GM19397 (cell line): ENCODE data around the gene AANAT.

Source experiments
- ATAC-seq: cut with Tn5 transposase; IDR thresholded peaks from one replicate; pipeline ENCODE4 v1.9.1; 2021; ENCODE audit warnings: mild to moderate bottlenecking, moderate library complexity; ENCODE audit not compliant: unreplicated experiment

The AANAT gene

GRCh38 chr17:76441686-76442340 lies 25.6 kb upstream of the AANAT start:
- ATAC-seq: no peak

- no peak for ATAC-seq
Observed at GRCh38 chr17:76442341-76443338, 24.8 kb upstream of the AANAT start.

DNA sequence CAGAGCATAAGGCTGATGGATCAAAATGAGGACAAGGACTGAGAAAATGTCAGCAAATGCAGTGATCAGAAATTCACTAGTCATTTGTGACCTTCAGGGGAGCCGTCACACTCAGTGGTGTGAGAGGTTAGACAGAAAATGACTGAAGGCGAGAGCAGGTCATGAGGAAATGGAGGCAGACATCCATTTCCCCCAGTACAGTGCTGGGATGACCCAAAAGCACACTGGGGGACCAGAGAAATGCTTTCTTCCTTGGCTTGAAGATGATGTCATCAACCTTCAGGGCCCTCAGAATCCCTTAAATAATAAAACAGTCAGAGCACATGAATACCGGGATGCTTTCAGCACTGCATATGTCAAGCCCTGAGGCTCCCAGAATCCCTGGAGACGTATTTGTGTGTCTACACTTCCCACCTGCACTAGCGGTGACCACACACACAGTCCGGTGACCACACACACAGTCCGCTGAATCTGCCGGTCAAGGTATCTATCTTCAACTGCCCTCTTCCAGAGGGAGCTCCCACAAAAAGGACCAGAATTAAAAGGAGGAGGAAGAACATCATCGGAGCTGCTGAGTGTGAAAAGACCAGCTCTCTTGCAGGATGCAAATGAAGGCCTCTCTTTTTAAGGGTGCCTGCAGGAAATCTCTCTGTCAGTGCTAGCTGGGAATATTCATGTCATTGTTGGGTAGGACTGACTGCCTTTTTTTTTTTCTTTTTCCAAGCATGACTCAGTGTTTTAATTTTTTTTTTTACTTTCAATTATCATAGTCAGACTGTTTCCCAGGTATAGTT lies 22.7 kb upstream of the AANAT start:
- ATAC-seq: no peak

GRCh38 chr17:76445697-76446448 lies 21.5 kb upstream of the AANAT start:
- ATAC-seq: no peak

DNA sequence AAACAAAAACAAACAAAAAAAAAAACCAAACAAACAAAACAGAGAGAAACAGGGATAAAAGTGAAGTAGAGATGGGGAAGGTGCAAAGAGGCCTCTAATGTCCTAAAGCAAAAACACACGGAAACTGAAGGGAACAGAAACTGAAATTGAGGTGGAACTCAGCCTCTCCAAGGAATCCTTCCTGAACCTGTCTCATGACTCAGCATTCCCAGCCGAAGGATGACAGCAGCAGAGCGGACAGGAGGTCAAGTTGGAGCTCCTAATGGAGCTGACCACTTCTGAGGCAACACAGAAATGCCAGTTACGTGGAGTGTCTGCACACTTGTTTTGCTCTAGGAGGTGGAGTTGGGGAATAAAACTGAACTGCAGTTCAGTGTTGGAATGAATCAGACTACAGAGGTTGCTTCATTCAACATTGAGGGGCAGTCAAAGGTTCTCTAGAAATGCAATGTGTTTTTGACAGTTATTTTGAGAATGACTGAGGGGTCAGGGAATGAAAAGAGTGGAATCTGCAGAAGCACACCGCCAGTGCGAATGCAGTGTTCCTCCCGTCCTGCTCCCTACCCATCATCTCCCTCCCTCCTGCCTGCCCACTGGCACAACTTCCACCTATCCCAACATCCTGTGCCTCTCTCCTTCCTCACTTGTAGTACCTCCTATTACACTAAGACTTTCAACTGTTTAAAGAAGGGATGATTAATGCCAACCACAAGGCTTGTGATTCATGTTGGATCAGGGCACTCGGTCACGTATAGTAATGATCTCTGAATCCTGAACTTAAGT lies 20.8 kb upstream of the AANAT start:
- no peak for ATAC-seq

DNA sequence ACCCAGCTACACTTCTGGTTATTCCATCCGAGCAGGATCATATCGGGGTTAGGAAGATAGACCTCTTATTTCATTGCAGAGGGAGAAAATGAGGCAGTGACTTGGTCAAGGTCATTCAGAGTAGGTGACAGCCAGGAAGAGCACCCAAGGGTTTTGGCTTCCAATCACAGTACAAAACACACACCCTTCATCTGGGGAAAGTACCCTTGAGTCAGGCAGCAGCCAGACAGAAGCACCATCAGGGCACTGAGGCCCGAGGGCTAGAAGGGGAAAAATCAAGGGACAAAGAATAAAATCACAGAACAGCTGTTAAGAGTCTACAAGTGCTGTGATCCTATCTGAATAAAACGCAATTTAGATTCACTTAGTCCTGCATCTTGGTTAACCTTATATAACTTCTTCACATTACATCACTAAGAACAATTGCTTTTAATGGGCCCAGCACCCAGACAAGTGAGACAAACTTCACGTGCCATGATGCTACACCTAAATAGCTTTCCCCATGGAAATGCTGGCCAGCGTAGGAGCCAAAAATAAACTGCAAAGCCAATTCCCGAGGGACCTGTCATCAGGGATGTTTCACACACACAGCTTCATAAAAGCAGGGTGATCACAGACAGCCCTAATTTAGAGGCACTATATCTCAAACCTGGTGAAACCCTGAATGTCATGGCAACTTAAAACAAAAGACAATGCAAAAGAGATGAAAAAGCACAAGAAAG lies 19.3 kb upstream of the AANAT start:
- ATAC-seq: no peak

- no peak for ATAC-seq
Observed at GRCh38 chr17:76449126-76449525, 18.3 kb upstream of the AANAT start.

GRCh38 chr17:76451506-76451905 lies 15.9 kb upstream of the AANAT start:
- ATAC-seq: no peak

GRCh38 chr17:76452127-76452659 lies 15.2 kb upstream of the AANAT start:
- ATAC-seq: peak; percentile 27

GRCh38 chr17:76452660-76453430 lies 14.6 kb upstream of the AANAT start, which contains the start of gene UBE2O:
TSS of gene UBE2O (minus strand) at chr17:76453152. CDS start at chr17:76453141, 11 bp downstream.
- ATAC-seq: peak; percentile 87

DNA sequence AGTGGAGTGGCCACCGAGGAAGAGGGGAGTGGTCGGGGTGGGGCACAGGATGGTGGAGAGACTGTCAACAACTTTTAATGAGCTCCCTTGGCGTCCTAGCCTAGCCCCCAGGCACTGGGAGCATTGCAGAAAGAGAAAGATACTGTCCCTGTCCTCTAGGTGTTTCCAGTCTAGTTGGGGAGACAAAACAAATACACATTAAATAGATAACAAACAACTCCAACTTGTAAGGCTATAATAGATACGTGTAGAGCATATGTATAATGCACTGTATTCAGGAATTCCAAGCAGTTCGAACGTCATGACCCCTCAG lies 14.0 kb upstream of the AANAT start:
- ATAC-seq: no peak

DNA sequence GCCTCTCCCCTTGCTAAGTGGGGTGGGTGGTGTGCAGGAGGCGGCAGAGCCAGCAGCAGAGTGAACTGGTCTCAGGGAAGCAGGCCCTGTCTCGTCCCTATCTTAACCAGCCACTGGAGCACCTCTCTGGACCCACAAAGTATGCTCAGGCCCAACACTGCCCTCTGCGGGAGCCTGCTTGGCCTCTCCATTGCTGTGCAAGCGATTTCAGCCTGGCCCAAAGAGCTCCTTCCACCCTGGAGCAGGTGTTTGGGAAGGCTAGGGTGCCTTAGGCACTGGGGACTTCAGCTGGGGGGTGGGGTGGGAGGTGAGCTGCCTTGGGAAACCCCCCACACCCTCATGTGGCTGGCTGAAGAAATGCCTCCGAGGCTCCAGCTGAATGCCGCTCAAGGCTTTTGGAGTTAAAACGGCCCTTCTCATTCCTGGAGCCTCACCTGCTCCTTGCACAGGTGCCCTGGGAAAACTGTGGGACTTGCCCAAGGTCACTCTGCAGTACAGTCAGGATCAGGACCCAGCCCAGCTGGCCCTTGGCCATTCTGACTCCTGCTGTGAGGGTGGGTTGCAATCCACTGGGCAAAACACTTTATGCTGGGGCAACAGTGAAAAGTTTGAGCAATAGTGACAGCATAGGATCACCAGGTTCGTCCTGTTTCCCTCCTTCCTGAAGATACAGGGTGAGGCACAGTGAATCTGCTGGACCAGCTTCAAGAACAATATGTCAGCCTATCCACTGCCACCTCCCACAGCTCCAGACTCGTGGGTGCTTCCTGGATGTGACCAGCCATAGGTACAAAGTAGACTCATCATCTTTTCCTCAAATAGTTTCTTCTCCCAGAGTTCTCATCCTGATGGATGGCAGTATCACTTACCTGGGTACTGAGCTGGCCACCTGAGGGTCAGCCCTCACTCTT lies 8.6 kb upstream of the AANAT start:
- no peak for ATAC-seq

DNA sequence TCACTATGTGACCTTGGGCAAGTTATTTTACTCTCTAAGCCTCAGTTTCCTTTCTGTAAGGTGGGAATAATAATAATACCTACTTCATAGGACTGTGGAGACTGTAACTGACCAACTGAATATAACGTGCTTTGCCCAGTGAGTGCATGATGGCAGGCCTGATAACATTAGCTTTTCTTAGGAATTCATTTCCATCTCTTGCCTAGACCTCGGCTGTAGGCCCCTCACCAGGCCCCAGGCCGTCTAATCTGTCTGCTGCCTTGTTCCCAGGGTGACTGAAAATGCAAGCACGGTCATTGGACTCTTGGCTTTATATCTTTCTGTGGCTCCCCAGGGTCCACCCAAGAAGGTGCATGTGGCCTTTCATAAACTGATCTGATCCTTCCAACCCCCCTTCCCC lies 7.7 kb upstream of the AANAT start:
- ATAC-seq: no peak

DNA sequence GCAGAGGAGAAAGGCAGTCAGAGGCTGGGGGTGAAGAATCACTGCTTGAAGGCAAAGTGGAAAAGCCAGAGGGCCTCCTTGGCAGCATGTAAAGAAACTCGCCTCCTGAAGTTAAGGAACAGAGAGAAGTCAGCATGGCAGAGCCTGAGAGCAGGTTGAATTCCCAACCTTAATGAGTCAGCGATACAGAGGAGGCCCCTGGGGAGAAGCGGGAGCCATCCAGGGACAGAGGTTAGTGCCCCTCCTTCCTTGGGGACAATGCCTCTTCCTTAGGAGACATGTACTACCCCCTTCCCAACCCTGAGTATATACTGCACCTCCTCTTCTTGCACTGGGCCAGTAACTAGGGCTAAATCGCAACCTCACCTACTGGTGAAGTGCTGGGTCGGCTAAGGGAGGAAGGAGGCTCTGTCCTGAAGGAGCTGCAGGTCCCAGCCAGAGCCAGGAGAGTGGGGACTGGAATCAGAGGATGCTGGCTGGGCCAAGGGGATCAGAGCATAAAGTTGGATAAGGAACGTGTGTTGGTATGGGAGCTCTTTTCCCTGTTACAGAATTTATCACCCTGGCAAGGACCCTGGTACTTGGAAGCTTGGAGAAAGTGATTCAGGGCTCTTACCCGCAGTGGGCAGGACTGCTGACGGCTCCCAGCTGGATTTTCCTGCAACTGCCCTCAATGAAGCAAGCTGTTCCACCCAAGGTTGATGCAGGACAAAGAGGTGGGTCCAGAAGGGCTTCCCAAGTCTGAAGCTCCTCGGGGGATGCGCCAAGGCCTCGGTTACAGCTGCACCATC lies 5.4 kb upstream of the AANAT start:
- no peak for ATAC-seq

GRCh38 chr17:76462556-76463290 lies 4.7 kb upstream of the AANAT start:
- no peak for ATAC-seq

- no peak for ATAC-seq
Observed at GRCh38 chr17:76466775-76467130, 650 bp upstream of the AANAT start.
